ENCODE data around the gene USP17L26.
A peak's percentile ranks its signal among the peaks of the same experiment; 100 is the strongest.
"Not testable (repeated sequence)": the region's sequence is repeated elsewhere in the genome, so short reads cannot be mapped to it uniquely, and the experiment has no call there.

USP17L26 gene, protein sequence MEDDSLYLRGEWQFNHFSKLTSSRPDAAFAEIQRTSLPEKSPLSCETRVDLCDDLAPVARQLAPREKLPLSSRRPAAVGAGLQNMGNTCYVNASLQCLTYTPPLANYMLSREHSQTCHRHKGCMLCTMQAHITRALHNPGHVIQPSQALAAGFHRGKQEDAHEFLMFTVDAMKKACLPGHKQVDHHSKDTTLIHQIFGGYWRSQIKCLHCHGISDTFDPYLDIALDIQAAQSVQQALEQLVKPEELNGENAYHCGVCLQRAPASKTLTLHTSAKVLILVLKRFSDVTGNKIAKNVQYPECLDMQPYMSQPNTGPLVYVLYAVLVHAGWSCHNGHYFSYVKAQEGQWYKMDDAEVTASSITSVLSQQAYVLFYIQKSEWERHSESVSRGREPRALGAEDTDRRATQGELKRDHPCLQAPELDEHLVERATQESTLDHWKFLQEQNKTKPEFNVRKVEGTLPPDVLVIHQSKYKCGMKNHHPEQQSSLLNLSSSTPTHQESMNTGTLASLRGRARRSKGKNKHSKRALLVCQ

DNA sequence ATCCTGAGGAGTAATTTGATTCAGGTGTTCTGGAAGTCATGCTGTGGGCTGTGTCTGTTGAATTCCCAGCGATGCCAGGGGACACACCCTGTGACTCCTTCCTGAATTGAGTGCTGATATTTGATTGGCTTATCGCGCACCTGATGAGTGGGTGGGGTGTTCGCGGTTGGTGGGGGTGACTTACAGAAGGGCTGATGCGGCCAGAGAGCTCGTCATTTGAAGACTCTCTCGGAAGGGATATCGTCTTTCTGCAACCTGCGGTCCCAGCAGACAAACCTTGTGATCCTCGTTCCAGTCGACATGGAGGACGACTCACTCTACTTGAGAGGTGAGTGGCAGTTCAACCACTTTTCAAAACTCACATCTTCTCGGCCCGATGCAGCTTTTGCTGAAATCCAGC lies at the start of gene USP17L26:
TSS of gene USP17L26 (plus strand) at position 301 of the 400 bp plus-strand sequence. CDS start at position 301, 0 bp downstream.
- not testable (repeated sequence) for DNase-seq

DNA sequence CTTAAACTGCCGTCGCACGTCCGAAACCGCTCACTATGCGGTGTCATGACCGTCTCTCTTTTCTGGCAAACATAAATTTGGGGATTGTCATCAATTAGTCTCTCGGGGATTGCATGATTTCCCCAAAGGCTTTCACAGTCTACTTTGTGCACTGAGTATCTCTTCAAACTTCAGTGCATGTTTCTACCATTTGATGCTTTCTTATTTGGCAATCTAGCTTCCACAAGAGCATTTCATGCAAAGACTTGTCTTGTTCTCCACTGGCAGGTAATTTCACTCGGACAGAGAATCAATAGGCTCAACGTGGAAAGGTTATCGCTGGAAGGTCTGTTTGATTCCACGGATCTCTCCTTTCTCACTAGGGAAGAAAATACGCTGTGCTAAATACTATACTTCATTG lies 10.3 kb upstream of the USP17L26 start:
- not testable (repeated sequence) for DNase-seq

DNA sequence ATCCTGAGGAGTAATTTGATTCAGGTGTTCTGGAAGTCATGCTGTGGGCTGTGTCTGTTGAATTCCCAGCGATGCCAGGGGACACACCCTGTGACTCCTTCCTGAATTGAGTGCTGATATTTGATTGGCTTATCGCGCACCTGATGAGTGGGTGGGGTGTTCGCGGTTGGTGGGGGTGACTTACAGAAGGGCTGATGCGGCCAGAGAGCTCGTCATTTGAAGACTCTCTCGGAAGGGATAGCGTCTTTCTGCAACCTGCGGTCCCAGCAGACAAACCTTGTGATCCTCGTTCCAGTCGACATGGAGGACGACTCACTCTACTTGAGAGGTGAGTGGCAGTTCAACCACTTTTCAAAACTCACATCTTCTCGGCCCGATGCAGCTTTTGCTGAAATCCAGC lies 9.6 kb upstream of the USP17L26 start, which contains the start of gene USP17L24:
TSS of gene USP17L24 (plus strand) at position 301 of the 400 bp plus-strand sequence. CDS start at position 301, 0 bp downstream.
- DNase-seq, result not testable (repeated sequence)

DNA sequence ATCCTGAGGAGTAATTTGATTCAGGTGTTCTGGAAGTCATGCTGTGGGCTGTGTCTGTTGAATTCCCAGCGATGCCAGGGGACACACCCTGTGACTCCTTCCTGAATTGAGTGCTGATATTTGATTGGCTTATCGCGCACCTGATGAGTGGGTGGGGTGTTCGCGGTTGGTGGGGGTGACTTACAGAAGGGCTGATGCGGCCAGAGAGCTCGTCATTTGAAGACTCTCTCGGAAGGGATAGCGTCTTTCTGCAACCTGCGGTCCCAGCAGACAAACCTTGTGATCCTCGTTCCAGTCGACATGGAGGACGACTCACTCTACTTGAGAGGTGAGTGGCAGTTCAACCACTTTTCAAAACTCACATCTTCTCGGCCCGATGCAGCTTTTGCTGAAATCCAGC lies 4.8 kb upstream of the USP17L26 start, which contains the start of gene USP17L25:
TSS of gene USP17L25 (plus strand) at position 301 of the 400 bp plus-strand sequence. CDS start at position 301, 0 bp downstream.
- DNase-seq, result not testable (repeated sequence)

DNA sequence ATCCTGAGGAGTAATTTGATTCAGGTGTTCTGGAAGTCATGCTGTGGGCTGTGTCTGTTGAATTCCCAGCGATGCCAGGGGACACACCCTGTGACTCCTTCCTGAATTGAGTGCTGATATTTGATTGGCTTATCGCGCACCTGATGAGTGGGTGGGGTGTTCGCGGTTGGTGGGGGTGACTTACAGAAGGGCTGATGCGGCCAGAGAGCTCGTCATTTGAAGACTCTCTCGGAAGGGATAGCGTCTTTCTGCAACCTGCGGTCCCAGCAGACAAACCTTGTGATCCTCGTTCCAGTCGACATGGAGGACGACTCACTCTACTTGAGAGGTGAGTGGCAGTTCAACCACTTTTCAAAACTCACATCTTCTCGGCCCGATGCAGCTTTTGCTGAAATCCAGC lies 4.6 kb downstream of the USP17L26 start, which contains the start of gene USP17L5:
TSS of gene USP17L5 (plus strand) at position 301 of the 400 bp plus-strand sequence. CDS start at position 301, 0 bp downstream.
- not testable (repeated sequence) for DNase-seq

DNA sequence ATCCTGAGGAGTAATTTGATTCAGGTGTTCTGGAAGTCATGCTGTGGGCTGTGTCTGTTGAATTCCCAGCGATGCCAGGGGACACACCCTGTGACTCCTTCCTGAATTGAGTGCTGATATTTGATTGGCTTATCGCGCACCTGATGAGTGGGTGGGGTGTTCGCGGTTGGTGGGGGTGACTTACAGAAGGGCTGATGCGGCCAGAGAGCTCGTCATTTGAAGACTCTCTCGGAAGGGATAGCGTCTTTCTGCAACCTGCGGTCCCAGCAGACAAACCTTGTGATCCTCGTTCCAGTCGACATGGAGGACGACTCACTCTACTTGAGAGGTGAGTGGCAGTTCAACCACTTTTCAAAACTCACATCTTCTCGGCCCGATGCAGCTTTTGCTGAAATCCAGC lies 9.4 kb downstream of the USP17L26 start, which contains the start of gene USP17L27:
TSS of gene USP17L27 (plus strand) at position 301 of the 400 bp plus-strand sequence. CDS start at position 301, 0 bp downstream.
- DNase-seq, result not testable (repeated sequence)

DNA sequence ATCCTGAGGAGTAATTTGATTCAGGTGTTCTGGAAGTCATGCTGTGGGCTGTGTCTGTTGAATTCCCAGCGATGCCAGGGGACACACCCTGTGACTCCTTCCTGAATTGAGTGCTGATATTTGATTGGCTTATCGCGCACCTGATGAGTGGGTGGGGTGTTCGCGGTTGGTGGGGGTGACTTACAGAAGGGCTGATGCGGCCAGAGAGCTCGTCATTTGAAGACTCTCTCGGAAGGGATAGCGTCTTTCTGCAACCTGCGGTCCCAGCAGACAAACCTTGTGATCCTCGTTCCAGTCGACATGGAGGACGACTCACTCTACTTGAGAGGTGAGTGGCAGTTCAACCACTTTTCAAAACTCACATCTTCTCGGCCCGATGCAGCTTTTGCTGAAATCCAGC lies 14.1 kb downstream of the USP17L26 start, which contains the start of gene USP17L28:
TSS of gene USP17L28 (plus strand) at position 301 of the 400 bp plus-strand sequence. CDS start at position 301, 0 bp downstream.
- not testable (repeated sequence) for DNase-seq

DNA sequence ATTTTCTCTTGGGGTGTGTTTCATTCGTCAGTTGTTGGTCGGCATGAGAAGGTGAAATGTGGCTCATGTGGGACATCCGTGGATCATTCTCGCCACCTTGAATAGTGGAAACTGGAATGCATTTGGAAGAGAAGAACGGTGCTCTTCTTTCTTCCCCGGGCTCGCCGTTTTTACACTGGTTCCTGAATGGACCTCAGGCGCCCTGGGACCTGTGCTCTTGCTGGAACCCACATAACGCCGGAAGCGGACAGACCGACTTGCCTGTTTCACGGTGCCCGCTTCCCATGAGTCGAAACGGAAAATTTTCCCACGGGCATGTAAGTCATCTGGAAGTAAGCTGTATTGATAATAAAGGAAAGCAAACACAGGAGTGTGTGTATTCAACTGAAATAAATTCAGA lies 16.4 kb downstream of the USP17L26 start:
- not testable (repeated sequence) for DNase-seq

DNA sequence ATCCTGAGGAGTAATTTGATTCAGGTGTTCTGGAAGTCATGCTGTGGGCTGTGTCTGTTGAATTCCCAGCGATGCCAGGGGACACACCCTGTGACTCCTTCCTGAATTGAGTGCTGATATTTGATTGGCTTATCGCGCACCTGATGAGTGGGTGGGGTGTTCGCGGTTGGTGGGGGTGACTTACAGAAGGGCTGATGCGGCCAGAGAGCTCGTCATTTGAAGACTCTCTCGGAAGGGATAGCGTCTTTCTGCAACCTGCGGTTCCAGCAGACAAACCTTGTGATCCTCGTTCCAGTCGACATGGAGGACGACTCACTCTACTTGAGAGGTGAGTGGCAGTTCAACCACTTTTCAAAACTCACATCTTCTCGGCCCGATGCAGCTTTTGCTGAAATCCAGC lies 18.9 kb downstream of the USP17L26 start, which contains the start of gene USP17L29:
TSS of gene USP17L29 (plus strand) at position 301 of the 400 bp plus-strand sequence. CDS start at position 301, 0 bp downstream.
- DNase-seq, result not testable (repeated sequence)

DNA sequence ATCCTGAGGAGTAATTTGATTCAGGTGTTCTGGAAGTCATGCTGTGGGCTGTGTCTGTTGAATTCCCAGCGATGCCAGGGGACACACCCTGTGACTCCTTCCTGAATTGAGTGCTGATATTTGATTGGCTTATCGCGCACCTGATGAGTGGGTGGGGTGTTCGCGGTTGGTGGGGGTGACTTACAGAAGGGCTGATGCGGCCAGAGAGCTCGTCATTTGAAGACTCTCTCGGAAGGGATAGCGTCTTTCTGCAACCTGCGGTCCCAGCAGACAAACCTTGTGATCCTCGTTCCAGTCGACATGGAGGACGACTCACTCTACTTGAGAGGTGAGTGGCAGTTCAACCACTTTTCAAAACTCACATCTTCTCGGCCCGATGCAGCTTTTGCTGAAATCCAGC lies 28.4 kb downstream of the USP17L26 start, which contains the start of gene USP17L30:
TSS of gene USP17L30 (plus strand) at position 301 of the 400 bp plus-strand sequence. CDS start at position 301, 0 bp downstream.
- not testable (repeated sequence) for DNase-seq

DNA sequence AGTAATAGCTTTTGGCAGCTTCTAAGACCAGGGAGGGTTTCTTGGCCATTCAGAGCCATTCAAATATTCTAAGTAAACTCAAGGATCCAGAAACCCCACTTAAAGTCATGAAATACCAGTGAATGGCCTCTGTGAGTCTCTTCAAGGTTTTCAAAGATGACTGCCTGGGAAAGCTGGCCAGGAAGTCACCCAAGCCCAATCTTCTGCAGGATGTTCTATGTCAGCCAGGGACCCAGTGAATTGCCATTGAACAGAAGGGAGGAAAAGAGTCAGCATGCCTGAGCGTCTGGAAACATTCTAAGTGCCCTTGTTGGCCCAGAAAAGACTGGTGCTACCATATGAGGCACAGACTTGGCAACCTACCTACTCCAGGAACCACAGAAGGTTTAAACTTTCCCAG lies 45.4 kb downstream of the USP17L26 start:
- not testable (repeated sequence) for DNase-seq

DNA sequence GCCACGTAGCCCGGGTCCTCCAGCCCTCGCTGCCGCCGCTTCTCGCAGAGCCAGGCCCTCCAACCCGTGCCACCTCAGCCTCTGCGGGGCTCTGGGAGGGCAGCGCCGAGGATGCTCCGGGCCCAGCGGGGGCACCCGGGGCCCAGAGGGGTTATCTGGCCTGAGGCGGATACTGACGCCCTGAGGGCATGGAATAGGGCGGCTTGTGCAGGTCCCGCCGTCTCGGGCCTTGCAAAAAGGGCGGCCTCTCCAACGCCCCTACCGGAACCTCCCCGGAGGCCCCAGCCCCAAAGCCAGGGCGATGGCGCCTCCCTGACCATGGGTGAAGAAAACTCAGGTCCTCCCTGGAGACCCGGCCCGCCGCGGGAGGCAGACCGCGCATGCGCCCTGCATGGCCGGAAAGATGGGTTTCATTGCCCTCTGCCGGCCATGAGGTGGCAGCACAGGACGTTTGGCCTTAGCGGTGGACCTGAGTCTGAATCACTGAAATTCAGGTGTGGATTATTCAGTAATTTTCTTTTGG lies 46.6 kb downstream of the USP17L26 start:
- DNase-seq, result peak; percentile 64

DNA sequence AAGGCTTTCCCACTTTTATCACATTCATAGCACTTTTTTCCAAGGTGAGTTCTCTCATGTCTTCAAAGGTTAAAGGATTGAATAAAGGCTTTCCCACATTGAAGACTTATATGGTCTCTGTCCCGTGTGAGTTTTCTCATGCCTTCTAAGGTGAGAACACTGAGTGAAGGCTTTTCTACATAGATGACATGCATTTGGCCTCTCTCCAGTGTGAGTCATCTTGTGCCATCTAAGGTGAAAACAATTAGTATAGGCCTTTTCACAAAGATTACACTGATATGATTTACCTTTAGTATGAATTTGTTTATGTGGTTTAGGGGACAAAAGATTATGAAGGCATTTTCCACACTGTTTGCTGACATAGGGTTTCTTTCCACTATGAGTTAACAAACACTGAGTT lies 49.7 kb downstream of the USP17L26 start:
- DNase-seq, result no peak

Measured in activated CD4-positive, CD25-positive, alpha-beta regulatory T cell treated with anti-CD3 and anti-CD28 coated beads, Interleukin-2, amount 50 U/mL, for 72 hours (primary cell).